Endothelial cell of umbilical vein (primary cell): Measurements from ENCODE around the gene LDHD. TPM values are rescaled to one million over a fixed set of nuclear protein-coding genes. Genes with fewer than 3 reads are reported as not detected.

ENCODE experiments used
- BruUV-seq: library from RNA; stranded (reverse); fragments of 400-500 nt; replicated peaks from 2 replicates; lab custom pipeline; 2021; lab: Mats Ljungman, UMichigan
- CTCF ChIA-PET: fragments of 300-600, 350-600 bp; sonication (Branson Sonifier 250); formaldehyde crosslinking; loops from one replicate; lab custom pipeline; 2021; ENCODE audit warnings: antibody characterized with exemption, inconsistent platforms; lab: Charles Lee
- POLR2A ChIA-PET: fragments of 300-600, 350-600 bp; sonication (Branson Sonifier 250); formaldehyde crosslinking; loops from one replicate; lab custom pipeline; 2021; ENCODE audit warnings: antibody characterized with exemption, inconsistent platforms; lab: Charles Lee
- DNase-seq: peaks from one replicate; pipeline ENCODE4 v3.0.0-alpha.2; 2011; ENCODE audit warnings: low read depth, low spot score
- FAIRE-seq: peaks from 2 replicates; lab custom pipeline; 2011; peaks lifted over from hg19 to GRCh38; lab: Jason Lieb, UNC
- H2AFZ ChIP-seq: 2 replicates; pipeline ENCODE4 v1.6.0; 2012; ENCODE audit warnings: low read depth, low read length, control low read depth, inconsistent platforms
- H3K27ac ChIP-seq: 2 replicates; pipeline ENCODE4 v1.5.1; 2011; ENCODE audit warnings: low read depth, mild to moderate bottlenecking, control low read depth, low read length, moderate library complexity; ENCODE audit not compliant: insufficient read depth
- H3K27me3 ChIP-seq, 2 experiments: 2 replicates each; pipeline versions ENCODE4 v1.6.0 to v1.6.1; 2011; ENCODE audit warnings: low read length in 2 of 2, mixed read lengths in 1 of 2; ENCODE audit not compliant: control insufficient read depth in 2 of 2, insufficient read depth in 2 of 2
- H3K36me3 ChIP-seq, 2 experiments: 2 replicates in 1 of 2; 3 replicates in 1 of 2; pipeline ENCODE4 v1.5.1; 2011; ENCODE audit warnings: low read length in 2 of 2, mild to moderate bottlenecking in 1 of 2, moderate library complexity in 1 of 2; ENCODE audit not compliant: control insufficient read depth in 2 of 2, insufficient read depth in 2 of 2; ENCODE audit errors: extremely low read depth in 1 of 2
- H3K4me1 ChIP-seq: 3 replicates; pipeline ENCODE4 v1.5.1; 2011; ENCODE audit warnings: mild to moderate bottlenecking, low read length; ENCODE audit not compliant: control insufficient read depth, insufficient read depth; ENCODE audit errors: extremely low read depth
- H3K4me2 ChIP-seq: 2 replicates; pipeline ENCODE4 v1.6.1; 2011; ENCODE audit warnings: low read length, control low read depth, mixed read lengths; ENCODE audit not compliant: insufficient read depth
- H3K4me3 ChIP-seq, 3 experiments: fragments of 200-600 bp in 1 of 3; sonication (generic), shearing (Covaris generic) in 1 of 3; replicated peaks in 1 of 3; 2 replicates each; pipeline ENCODE4 v1.5.1; 2011 to 2016; ENCODE audit warnings: control low read depth in 3 of 3, low read length in 3 of 3, mild to moderate bottlenecking in 2 of 3, inconsistent platforms in 1 of 3, low read depth in 1 of 3, moderate library complexity in 1 of 3; ENCODE audit not compliant: insufficient read depth in 1 of 3
- H3K79me2 ChIP-seq: 2 replicates; pipeline ENCODE4 v1.6.0; 2012; ENCODE audit warnings: low read length, inconsistent platforms; ENCODE audit not compliant: control insufficient read depth, insufficient read depth
- H3K9ac ChIP-seq: replicated peaks from 2 replicates; pipeline ENCODE3; 2011; ENCODE audit warnings: low read length, control low read depth; ENCODE audit not compliant: insufficient read depth; ENCODE audit errors: extremely low read depth
- H3K9me1 ChIP-seq: replicated peaks from 3 replicates; pipeline ENCODE4 v1.6.0; 2011; ENCODE audit warnings: mild to moderate bottlenecking, low read length; ENCODE audit not compliant: control insufficient read depth, insufficient read depth; ENCODE audit errors: extremely low read depth
- H3K9me3 ChIP-seq: replicated peaks from 2 replicates; pipeline ENCODE4 v1.5.1; 2012; ENCODE audit warnings: low read length, inconsistent platforms; ENCODE audit not compliant: control insufficient read depth, insufficient read depth
- H4K20me1 ChIP-seq: replicated peaks from 2 replicates; pipeline ENCODE3; 2011; ENCODE audit warnings: mild to moderate bottlenecking, low read length; ENCODE audit not compliant: control insufficient read depth, insufficient read depth; ENCODE audit errors: extremely low read depth
- EZH2 ChIP-seq: IDR thresholded peaks from 2 replicates; pipeline ENCODE4 v1.6.1; 2012; ENCODE audit warnings: borderline replicate concordance, low read depth, mild to moderate bottlenecking, moderate library complexity, low read length, inconsistent platforms; ENCODE audit not compliant: severe bottlenecking
- FOS ChIP-seq: IDR thresholded peaks from 2 replicates; pipeline ENCODE4 v1.6.1; 2011; ENCODE audit warnings: mild to moderate bottlenecking, low read length, moderate library complexity, borderline replicate concordance; ENCODE audit not compliant: insufficient read depth
- GATA2 ChIP-seq: IDR thresholded peaks from 2 replicates; pipeline ENCODE4 v1.7.0; 2011; ENCODE audit warnings: low read depth, mild to moderate bottlenecking, moderate library complexity, mixed read lengths, low read length; ENCODE audit not compliant: insufficient read length, insufficient read depth
- JUN ChIP-seq: IDR thresholded peaks from 2 replicates; pipeline ENCODE4 v1.6.1; 2011; ENCODE audit warnings: borderline replicate concordance, low read depth; ENCODE audit not compliant: insufficient read length, insufficient read depth
- MAX ChIP-seq: IDR thresholded peaks from 2 replicates; pipeline ENCODE4 v1.6.1; 2011; ENCODE audit not compliant: insufficient read depth, insufficient read length
- MYC ChIP-seq: IDR thresholded peaks from one replicate; pipeline ENCODE4 v1.6.1; 2011; ENCODE audit warnings: mild to moderate bottlenecking, low read depth, low read length
- POLR2A ChIP-seq: IDR thresholded peaks from 2 replicates; pipeline ENCODE4 v1.6.1; 2012; ENCODE audit warnings: low read depth, mild to moderate bottlenecking, control low read depth, low read length
- POLR2AphosphoS5 ChIP-seq: IDR thresholded peaks from 2 replicates; pipeline ENCODE4 v1.6.1; 2012; ENCODE audit warnings: low read depth, mild to moderate bottlenecking, control low read depth, low read length, moderate library complexity; ENCODE audit not compliant: insufficient read depth
- dilution Hi-C: fragments of 300-500 bp; cut with MboI; formaldehyde crosslinking; loops from one replicate; pipeline ENCODE4 v1.15.0; 2019; ENCODE audit warnings: low sequenced_read_pairs; ENCODE audit not compliant: extremely low pct_ligation_motif_present
- intact Hi-C: fragments of 100-400 bp; cut with micrococcal nuclease; formaldehyde crosslinking; loops from one replicate; pipeline ENCODE4 v1.10.0; 2022
- polyA plus RNA-seq, 4 experiments: library from polyadenylated mRNA; depleted of rRNA in 3 of 4; stranded (reverse) in 3 of 4; unstranded in 1 of 4; fragments of >200 nt; gene quantifications; 2 replicates each; pipeline versions ENCODE4 v1.2.1 to v1.2.3, GENCODE V29; 2011 to 2012; ENCODE audit warnings: missing spikeins in 1 of 4
- total RNA-seq: library from RNA; stranded (reverse); gene quantifications from 2 replicates; pipeline ENCODE4 v1.2.3, GENCODE V29; 2021
- TF ChIP-seq, protein P1 (sequence below), 2 donors: IDR thresholded peaks; 1 replicate in 1 of 2; 2 replicates in 1 of 2; pipeline ENCODE4 v1.5.1; 2011; ENCODE audit warnings: low read length in 2 of 2, mild to moderate bottlenecking in 2 of 2, moderate library complexity in 2 of 2, control low read depth in 1 of 2, inconsistent platforms in 1 of 2, low read depth in 1 of 2; ENCODE audit not compliant: insufficient read depth in 1 of 2; ENCODE audit errors: extremely low read depth in 1 of 2

The LDHD gene
- total and polyA plus RNA-seq, 2 donors (not counting 3 experiments of a cell fraction or from before 2014, with no cell fraction given): 0.41 TPM; not detected in 1

DNA sequence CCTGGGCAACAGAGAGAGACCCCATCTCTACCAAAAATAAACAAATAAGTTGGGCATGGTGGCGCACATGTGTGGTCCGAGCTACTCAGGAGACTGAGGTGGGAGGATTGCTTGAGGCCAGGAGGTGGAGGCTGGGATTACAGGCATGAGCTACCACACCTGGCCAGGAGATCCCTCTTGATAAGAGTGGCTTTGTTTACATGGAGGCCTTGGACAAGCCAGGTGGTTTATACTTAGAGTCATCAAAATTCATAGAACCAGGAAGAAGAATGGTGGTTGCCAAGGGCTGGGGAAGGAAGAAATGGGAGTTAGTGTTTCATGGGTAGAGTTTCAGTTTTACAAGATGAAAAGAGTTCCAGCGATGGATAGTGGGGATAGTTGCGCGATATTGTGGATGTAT is 22.9 kb upstream of the LDHD start:
- H3K27me3 ChIP-seq: no peaks in the 10 kb centered on the region
- no peak overlapping the region for H2AFZ ChIP-seq
- no peak for TF ChIP-seq MAX
- no peak for TF ChIP-seq EZH2
- TF ChIP-seq MYC: no peak
- no peak for TF ChIP-seq FOS
- TF ChIP-seq, protein P1, sequence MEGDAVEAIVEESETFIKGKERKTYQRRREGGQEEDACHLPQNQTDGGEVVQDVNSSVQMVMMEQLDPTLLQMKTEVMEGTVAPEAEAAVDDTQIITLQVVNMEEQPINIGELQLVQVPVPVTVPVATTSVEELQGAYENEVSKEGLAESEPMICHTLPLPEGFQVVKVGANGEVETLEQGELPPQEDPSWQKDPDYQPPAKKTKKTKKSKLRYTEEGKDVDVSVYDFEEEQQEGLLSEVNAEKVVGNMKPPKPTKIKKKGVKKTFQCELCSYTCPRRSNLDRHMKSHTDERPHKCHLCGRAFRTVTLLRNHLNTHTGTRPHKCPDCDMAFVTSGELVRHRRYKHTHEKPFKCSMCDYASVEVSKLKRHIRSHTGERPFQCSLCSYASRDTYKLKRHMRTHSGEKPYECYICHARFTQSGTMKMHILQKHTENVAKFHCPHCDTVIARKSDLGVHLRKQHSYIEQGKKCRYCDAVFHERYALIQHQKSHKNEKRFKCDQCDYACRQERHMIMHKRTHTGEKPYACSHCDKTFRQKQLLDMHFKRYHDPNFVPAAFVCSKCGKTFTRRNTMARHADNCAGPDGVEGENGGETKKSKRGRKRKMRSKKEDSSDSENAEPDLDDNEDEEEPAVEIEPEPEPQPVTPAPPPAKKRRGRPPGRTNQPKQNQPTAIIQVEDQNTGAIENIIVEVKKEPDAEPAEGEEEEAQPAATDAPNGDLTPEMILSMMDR (IDR thresholded peaks at IDR 0.05; ENCODE audit: extremely low read depth in 1 of 2, insufficient read depth in 1 of 2, low read depth in 1 of 2, low read length in 2 of 2): no peak
- no peak for TF ChIP-seq GATA2
- no peak for TF ChIP-seq JUN
- TF ChIP-seq POLR2AphosphoS5: no peak
- no peak for TF ChIP-seq POLR2A
- BruUV-seq: no TSS peak
- FAIRE-seq: no peak
- H3K27ac ChIP-seq: no peak overlapping the region
- no peak for DNase-seq
- H3K79me2 ChIP-seq: no peaks in the 10 kb centered on the region
- H3K9me3 ChIP-seq: no peaks in the 10 kb centered on the region
- H3K4me3 ChIP-seq: no peak overlapping the region
- H3K9me1 ChIP-seq: no peaks in the 10 kb centered on the region
- dilution Hi-C loops (no loop called here), intact Hi-C loops (no loop called here)
- ChIA-PET CTCF (interaction anchor here (1.5 kb wide), 1 partner anchor 28 kb away, joined by 4 read pairs; no protein-coding TSS in a partner anchor), POLR2A (no interaction called here)
- H3K4me2 ChIP-seq: no peak overlapping the region
- no peak overlapping the region for H3K9ac ChIP-seq
- no peaks in the 10 kb centered on the region for H4K20me1 ChIP-seq
- no peaks in the 10 kb centered on the region for H3K4me1 ChIP-seq
- H3K36me3 ChIP-seq: no peaks in the 10 kb centered on the region
